Activated T-helper 2 cell treated with anti-CD3 and anti-CD28 coated beads, Interferon-gamma antibody, Interleukin-2, Interleukin-4, amounts not matched to agents 10 μg/mL and 5 μg/mL and 100 μg/mL, durations not matched to agents 14 hours and 24 hours and 36 hours (primary cell): ENCODE results near the gene CMSS1. TPM values are rescaled to one million over a fixed set of nuclear protein-coding genes. Genes with fewer than 3 reads are reported as not detected.

ENCODE experiments used
- DNase-seq: peaks from one replicate; pipeline ENCODE4 v3.0.0; 2021; ENCODE audit warnings: low spot score
- H3K27ac Mint-ChIP-seq: one replicate; pipeline ENCODE4 v1.8.0; 2021; ENCODE audit warnings: mixed read lengths
- H3K27me3 Mint-ChIP-seq: one replicate; pipeline ENCODE4 v1.8.0; 2021; ENCODE audit warnings: low read depth, mixed read lengths
- H3K36me3 Mint-ChIP-seq: one replicate; pipeline ENCODE4 v1.8.0; 2021; ENCODE audit warnings: low read depth, mixed read lengths
- H3K4me1 Mint-ChIP-seq: one replicate; pipeline ENCODE4 v1.8.0; 2021; ENCODE audit warnings: low read depth, mixed read lengths
- H3K4me3 Mint-ChIP-seq: one replicate; pipeline ENCODE4 v1.8.0; 2021; ENCODE audit warnings: low read depth, mild to moderate bottlenecking, moderate library complexity, mixed read lengths
- H3K9me3 Mint-ChIP-seq: one replicate; pipeline ENCODE4 v1.8.0; 2021; ENCODE audit warnings: mixed read lengths
- intact Hi-C: fragments of 100-400 bp; cut with micrococcal nuclease; formaldehyde crosslinking; loops from one replicate; pipeline ENCODE4 v1.15.1; 2023
- total RNA-seq: library from RNA; stranded (reverse); gene quantifications from 2 replicates; pipeline ENCODE4 v1.2.3, GENCODE V29; 2022

Gene CMSS1
- total RNA-seq, 1 donor from 2014 or later, result 138 TPM

- intact Hi-C loops, result loop anchor here (5.0 kb wide), 1 partner anchor 69 kb away; no protein-coding TSS in a partner anchor
- H3K36me3 Mint-ChIP-seq, result peaks cover 52% of the 10 kb centered on the region
Measured at GRCh38 chr3:100140976-100141375, 323.3 kb downstream of the CMSS1 start.

GRCh38 chr3:100141586-100141985 lies 323.9 kb downstream of the CMSS1 start:
- intact Hi-C loops, result loop anchor here (5.0 kb wide), 1 partner anchor 69 kb away; no protein-coding TSS in a partner anchor
- Mint-ChIP-seq H3K4me1 (peaks cover 21% of the 10 kb centered on the region), H3K27ac (no peak overlapping the region), H3K27me3 (no peaks in the 10 kb centered on the region), H3K36me3 (peaks cover 53% of the 10 kb centered on the region), H3K4me3 (no peak overlapping the region), H3K9me3 (peaks cover 26% of the 10 kb centered on the region)
- no peak for DNase-seq

More at GRCh38 chr3:100140976-100141375, 323.3 kb downstream of the CMSS1 start:
- no peak overlapping the region for H3K27ac Mint-ChIP-seq
- no peaks in the 10 kb centered on the region for H3K27me3 Mint-ChIP-seq
- DNase-seq, result no peak
- no peak overlapping the region for H3K4me3 Mint-ChIP-seq
- H3K9me3 Mint-ChIP-seq, result peaks cover 26% of the 10 kb centered on the region
- H3K4me1 Mint-ChIP-seq, result peaks cover 21% of the 10 kb centered on the region

GRCh38 chr3:100144255-100144866 lies 326.7 kb downstream of the CMSS1 start:
- H3K27ac Mint-ChIP-seq, result no peak overlapping the region
- peaks cover 51% of the 10 kb centered on the region for H3K36me3 Mint-ChIP-seq
- peaks cover 26% of the 10 kb centered on the region for H3K9me3 Mint-ChIP-seq
- H3K4me1 Mint-ChIP-seq, result peaks cover 15% of the 10 kb centered on the region
- H3K4me3 Mint-ChIP-seq, result no peak overlapping the region
- DNase-seq, result no peak
- no peaks in the 10 kb centered on the region for H3K27me3 Mint-ChIP-seq
- intact Hi-C loops, result loop anchor here (5.0 kb wide), 1 partner anchor 72 kb away; no protein-coding TSS in a partner anchor

- Mint-ChIP-seq H3K9me3 (peaks cover under 1% of the 10 kb centered on the region), H3K27me3 (no peaks in the 10 kb centered on the region), H3K4me3 (no peak overlapping the region), H3K27ac (no peak overlapping the region), H3K4me1 (peaks cover 14% of the 10 kb centered on the region), H3K36me3 (peaks cover 54% of the 10 kb centered on the region)
- intact Hi-C loops, result no loop called here
- no peak for DNase-seq
Measured at GRCh38 chr3:100149130-100149529, 331.5 kb downstream of the CMSS1 start.

GRCh38 chr3:100149713-100150415 lies 332.2 kb downstream of the CMSS1 start:
- Mint-ChIP-seq H3K4me3 (no peak overlapping the region), H3K9me3 (peaks cover 1% of the 10 kb centered on the region), H3K36me3 (peaks cover 56% of the 10 kb centered on the region), H3K27me3 (no peaks in the 10 kb centered on the region), H3K27ac (no peak overlapping the region), H3K4me1 (peaks cover 7% of the 10 kb centered on the region)
- no peak for DNase-seq
- intact Hi-C loops, result no loop called here

GRCh38 chr3:100150473-100150872 lies 332.8 kb downstream of the CMSS1 start:
- H3K27me3 Mint-ChIP-seq, result no peaks in the 10 kb centered on the region
- no peak overlapping the region for H3K27ac Mint-ChIP-seq
- peaks cover 61% of the 10 kb centered on the region for H3K36me3 Mint-ChIP-seq
- H3K4me3 Mint-ChIP-seq, result no peak overlapping the region
- peaks cover 7% of the 10 kb centered on the region for H3K9me3 Mint-ChIP-seq
- DNase-seq, result no peak
- peaks cover 7% of the 10 kb centered on the region for H3K4me1 Mint-ChIP-seq
- intact Hi-C loops, result no loop called here

- intact Hi-C loops, result no loop called here
- H3K27me3 Mint-ChIP-seq, result no peaks in the 10 kb centered on the region
- H3K27ac Mint-ChIP-seq, result no peak overlapping the region
- peaks cover 61% of the 10 kb centered on the region for H3K36me3 Mint-ChIP-seq
- H3K4me1 Mint-ChIP-seq, result peaks cover 7% of the 10 kb centered on the region
- DNase-seq, result no peak
- no peak overlapping the region for H3K4me3 Mint-ChIP-seq
- H3K9me3 Mint-ChIP-seq, result peaks cover 12% of the 10 kb centered on the region
Measured at GRCh38 chr3:100151024-100151707, 333.5 kb downstream of the CMSS1 start.

GRCh38 chr3:100154171-100154570 lies 336.5 kb downstream of the CMSS1 start:
- intact Hi-C loops, result no loop called here
- H3K36me3 Mint-ChIP-seq, result peaks cover 73% of the 10 kb centered on the region
- H3K4me1 Mint-ChIP-seq, result peaks cover 3% of the 10 kb centered on the region
- DNase-seq, result no peak
- no peaks in the 10 kb centered on the region for H3K27me3 Mint-ChIP-seq
- no peak overlapping the region for H3K4me3 Mint-ChIP-seq
- H3K9me3 Mint-ChIP-seq, result peaks cover 24% of the 10 kb centered on the region
- H3K27ac Mint-ChIP-seq, result no peak overlapping the region

- H3K4me3 Mint-ChIP-seq, result no peak overlapping the region
- peaks cover 68% of the 10 kb centered on the region for H3K36me3 Mint-ChIP-seq
- H3K4me1 Mint-ChIP-seq, result peaks cover 6% of the 10 kb centered on the region
- H3K9me3 Mint-ChIP-seq, result peaks cover 24% of the 10 kb centered on the region
- DNase-seq, result no peak
- no peak overlapping the region for H3K27ac Mint-ChIP-seq
- intact Hi-C loops, result no loop called here
- no peaks in the 10 kb centered on the region for H3K27me3 Mint-ChIP-seq
Measured at GRCh38 chr3:100155128-100155527, 337.5 kb downstream of the CMSS1 start.

- DNase-seq, result no peak
- peaks cover 24% of the 10 kb centered on the region for H3K9me3 Mint-ChIP-seq
- peaks cover 7% of the 10 kb centered on the region for H3K4me1 Mint-ChIP-seq
- peaks cover 68% of the 10 kb centered on the region for H3K36me3 Mint-ChIP-seq
- H3K27ac Mint-ChIP-seq, result no peak overlapping the region
- intact Hi-C loops, result no loop called here
- no peaks in the 10 kb centered on the region for H3K27me3 Mint-ChIP-seq
- no peak overlapping the region for H3K4me3 Mint-ChIP-seq
Measured at GRCh38 chr3:100155590-100155989, 337.9 kb downstream of the CMSS1 start.

- Mint-ChIP-seq H3K9me3 (peaks cover 24% of the 10 kb centered on the region), H3K36me3 (peaks cover 48% of the 10 kb centered on the region), H3K27ac (no peak overlapping the region), H3K4me1 (peaks cover 4% of the 10 kb centered on the region), H3K4me3 (no peak overlapping the region), H3K27me3 (no peaks in the 10 kb centered on the region)
- intact Hi-C loops, result no loop called here
- DNase-seq, result no peak
Measured at GRCh38 chr3:100157685-100158084, 340.0 kb downstream of the CMSS1 start.

- Mint-ChIP-seq H3K4me1 (peaks cover 4% of the 10 kb centered on the region), H3K4me3 (no peak overlapping the region), H3K27me3 (no peaks in the 10 kb centered on the region), H3K36me3 (peaks cover 43% of the 10 kb centered on the region), H3K27ac (no peak overlapping the region), H3K9me3 (peaks cover 24% of the 10 kb centered on the region)
- DNase-seq, result no peak
- intact Hi-C loops, result no loop called here
Measured at GRCh38 chr3:100158918-100159330, 341.3 kb downstream of the CMSS1 start.
